GM23338 (cell line): ENCODE measurements around the gene ZNF441. TPM values are rescaled to one million over a fixed set of nuclear protein-coding genes. Genes with fewer than 3 reads are reported as not detected.

Experiments
- ATAC-seq: fragments of 200-7000 bp; cut with Tn5 transposase; 3 replicates; pipeline ENCODE4 v1.9.1; 2020
- DNase-seq: peaks from one replicate; pipeline ENCODE4 v3.0.0-alpha.2; 2015; ENCODE audit warnings: low spot score
- H2AFZ ChIP-seq: fragments of 200-600 bp; sonication (generic); 2 replicates; pipeline ENCODE4 v1.8.0; 2016; ENCODE audit warnings: antibody characterized with exemption, mild to moderate bottlenecking, moderate library complexity
- H3F3A ChIP-seq: fragments of 200-600 bp; sonication (generic); replicated peaks from 2 replicates; pipeline ENCODE4 v1.8.0; 2017; ENCODE audit warnings: antibody characterized with exemption, mixed run types, low read depth
- H3K27ac ChIP-seq: fragments of 200-600 bp; sonication (generic); 2 replicates; pipeline ENCODE4 v1.6.1; 2016; ENCODE audit warnings: low read depth
- H3K27me3 ChIP-seq: fragments of 200-600 bp; sonication (generic); 2 replicates; pipeline ENCODE4 v1.8.0; 2016; ENCODE audit warnings: mild to moderate bottlenecking, mixed run types, moderate library complexity; ENCODE audit not compliant: insufficient read depth
- H3K36me3 ChIP-seq: fragments of 200-600 bp; sonication (generic); 2 replicates; pipeline ENCODE4 v1.8.0; 2016; ENCODE audit warnings: mild to moderate bottlenecking; ENCODE audit not compliant: insufficient read depth
- H3K4me1 ChIP-seq: fragments of 200-600 bp; sonication (generic); 2 replicates; pipeline ENCODE4 v1.8.0; 2016; ENCODE audit warnings: mild to moderate bottlenecking, moderate library complexity; ENCODE audit not compliant: insufficient read depth
- H3K4me2 ChIP-seq: fragments of 200-600 bp; sonication (generic); 2 replicates; pipeline ENCODE4 v1.7.1; 2017; ENCODE audit warnings: mixed run types
- H3K4me3 ChIP-seq: fragments of 200-600 bp; sonication (generic); 2 replicates; pipeline ENCODE4 v1.6.1; 2016; ENCODE audit warnings: mixed run types
- H3K79me2 ChIP-seq: fragments of 200-600 bp; sonication (generic); replicated peaks from 2 replicates; pipeline ENCODE4 v1.8.0; 2017; ENCODE audit warnings: mild to moderate bottlenecking; ENCODE audit not compliant: insufficient read depth
- H3K9me2 ChIP-seq: fragments of 200-600 bp; sonication (generic); 2 replicates; pipeline ENCODE4 v1.8.0; 2017; ENCODE audit not compliant: insufficient read depth
- H4K20me1 ChIP-seq: fragments of 200-600 bp; sonication (generic); replicated peaks from 2 replicates; pipeline ENCODE4 v1.8.0; 2017; ENCODE audit warnings: mild to moderate bottlenecking; ENCODE audit not compliant: insufficient read depth
- H3K27ac Mint-ChIP-seq: 2 replicates; pipeline ENCODE4 v1.8.0; 2020; ENCODE audit warnings: inconsistent platforms, mild to moderate bottlenecking, moderate library complexity, mixed read lengths
- H3K27me3 Mint-ChIP-seq: 3 replicates; pipeline ENCODE4 v1.8.0; 2022; ENCODE audit warnings: low read depth, mild to moderate bottlenecking, moderate library complexity, mixed read lengths, inconsistent platforms; ENCODE audit not compliant: insufficient read depth, poor library complexity
- H3K36me3 Mint-ChIP-seq: 3 replicates; pipeline ENCODE4 v1.8.0; 2021; ENCODE audit warnings: low read depth, mild to moderate bottlenecking, inconsistent platforms, moderate library complexity, mixed read lengths
- H3K4me1 Mint-ChIP-seq: 3 replicates; pipeline ENCODE4 v1.8.0; 2020; ENCODE audit warnings: mild to moderate bottlenecking, inconsistent platforms, mixed read lengths
- H3K4me3 Mint-ChIP-seq: 3 replicates; pipeline ENCODE4 v1.8.0; 2021; ENCODE audit warnings: moderate library complexity, mild to moderate bottlenecking, inconsistent platforms, mixed read lengths
- H3K9me3 Mint-ChIP-seq: 3 replicates; pipeline ENCODE4 v1.8.0; 2020; ENCODE audit warnings: moderate library complexity, mild to moderate bottlenecking, inconsistent platforms, mixed read lengths
- EZH2phosphoT487 ChIP-seq: fragments of 200-600 bp; sonication (generic); IDR thresholded peaks from one replicate; pipeline ENCODE4 v1.8.1; 2018; ENCODE audit warnings: antibody characterized with exemption; ENCODE audit not compliant: unreplicated experiment
- JUNB ChIP-seq: IDR thresholded peaks from one replicate; pipeline ENCODE4 v1.6.1; 2016; ENCODE audit warnings: antibody characterized with exemption; ENCODE audit not compliant: unreplicated experiment
- NANOG ChIP-seq: IDR thresholded peaks from 2 replicates; pipeline ENCODE4 v1.6.1; 2016; ENCODE audit warnings: antibody characterized with exemption, borderline replicate concordance
- POLR2AphosphoS5 ChIP-seq: IDR thresholded peaks from 2 replicates; pipeline ENCODE4 v1.6.1; 2016; ENCODE audit warnings: antibody characterized with exemption, low read depth
- STAT1 ChIP-seq: IDR thresholded peaks from one replicate; pipeline ENCODE4 v1.6.1; 2016; ENCODE audit warnings: antibody characterized with exemption; ENCODE audit not compliant: unreplicated experiment
- ZNF114 ChIP-seq: fragments of 250-450 bp; sonication (Bioruptor Pico); IDR thresholded peaks from 2 replicates; pipeline ENCODE4 v1.5.0; 2020; ENCODE audit warnings: mild to moderate bottlenecking, moderate library complexity
- ZNF331 ChIP-seq: fragments of 250-450 bp; sonication (Bioruptor Pico); IDR thresholded peaks from 2 replicates; pipeline ENCODE4 v1.5.0; 2020; ENCODE audit warnings: low read depth, mild to moderate bottlenecking, moderate library complexity
- long read RNA-seq: library from polyadenylated mRNA; unstranded; transcript quantifications from one replicate; pipeline ENCODE4 v2.0.0, GENCODE V29; 2020; ENCODE audit not compliant: unreplicated experiment
- polyA plus RNA-seq: library from polyadenylated mRNA; unstranded; fragments of >200 nt; fragmentation: Nextera tagmentation; extraction: Ambion mirVana; gene quantifications from 2 replicates; pipeline ENCODE4 v1.2.1, GENCODE V29; 2016
- total RNA-seq: library from RNA; depleted of rRNA; stranded (reverse); fragments of >200 nt; shearing (Covaris generic); gene quantifications from 2 replicates; pipeline ENCODE4 v1.2.3, GENCODE V29; 2014; rRNA removed
- TF ChIP-seq, protein P1 (sequence below), 2 experiments: fragments of 200-600 bp in 1 of 2; sonication (generic) in 1 of 2; conservative IDR thresholded peaks; 2 replicates each; pipeline versions ENCODE4 v1.5.1 to v1.6.1; 2016 to 2017; ENCODE audit warnings: antibody characterized with exemption in 2 of 2, low read depth in 2 of 2, mild to moderate bottlenecking in 2 of 2, moderate library complexity in 1 of 2

The ZNF441 gene
- total RNA-seq = 0.52 and 1.1 TPM in 2 replicates
- polyA plus RNA-seq = 0.40 and 0.43 TPM in 2 replicates
- long read RNA-seq = 0 reads

DNA sequence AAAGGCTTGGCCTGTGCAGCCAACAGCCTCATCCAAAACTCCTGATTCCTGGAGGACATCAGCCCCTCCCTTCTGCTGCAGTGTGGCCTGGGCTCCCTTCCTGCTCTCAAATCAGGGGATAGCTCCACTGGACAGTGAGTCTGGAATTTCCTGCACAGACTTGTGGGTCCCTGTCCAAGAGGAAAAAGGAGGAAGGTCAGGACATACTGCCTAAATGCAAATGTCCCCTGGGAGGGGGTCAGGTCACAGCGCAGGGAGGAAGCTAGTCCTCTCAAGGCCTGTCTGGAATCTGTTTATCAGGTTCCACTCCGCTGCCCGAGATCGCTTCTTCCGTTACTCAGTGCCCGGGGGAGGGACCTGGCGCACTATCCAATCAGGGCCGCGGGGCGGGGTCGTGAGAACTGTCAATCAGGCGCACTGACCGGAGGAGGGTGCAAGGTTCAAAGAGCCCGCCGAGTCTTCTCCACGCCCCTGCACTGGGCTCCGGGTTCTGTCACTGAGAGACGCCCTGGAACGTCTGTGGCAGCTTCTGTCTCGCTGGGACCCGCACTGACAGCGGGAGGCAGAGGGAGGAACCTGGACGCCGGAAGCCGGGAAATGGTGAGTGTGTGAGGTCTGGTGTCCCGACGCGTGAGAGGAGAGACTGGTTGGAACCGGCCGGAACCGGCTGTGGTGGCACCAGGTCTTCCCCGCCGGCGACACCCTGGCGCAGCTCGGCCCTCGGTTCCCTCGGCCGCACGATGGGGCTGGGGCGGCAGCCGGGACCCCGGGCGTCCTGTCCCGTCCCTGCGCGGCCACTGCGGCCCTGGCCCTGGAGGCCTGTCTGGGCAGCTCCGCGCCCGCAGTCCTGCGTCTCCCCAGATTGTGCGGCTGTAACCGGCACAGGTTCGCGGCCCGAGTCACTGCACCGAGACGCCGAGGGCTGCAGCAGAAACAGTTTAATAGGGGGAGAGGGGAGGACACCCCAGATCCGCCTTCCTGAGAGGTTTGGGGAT, at the start of gene ZNF441:
Gene ZNF441 (plus strand): TSS at position 404 of the 995 bp plus-strand sequence. CDS start 194 bp downstream, at position 598.
- Histone ChIP-seq H3K4me2 (peak within 1 kb of the TSS; percentile 74), H3K4me1 (0 out of 2 replicates have a peak, but pooled peaks cover 3% of the 10 kb centered on the region), H3K4me3 (peak within 1 kb of the TSS; percentile 67), H3K79me2 (no peaks in the 10 kb centered on the region), H3K9me2 (peaks cover 2% of the 10 kb centered on the region; the same call in 1 of the 2 replicates), H3F3A (no peaks in the 10 kb centered on the region), H3K27ac (no peak within 1 kb of the TSS), H4K20me1 (no peaks in the 10 kb centered on the region), H2AFZ (peak within 1 kb of the TSS; percentile 94), H3K27me3 (peaks cover 37% of the 10 kb centered on the region), H3K36me3 (no peaks in the 10 kb centered on the region)
- peaks cover 2% of the 10 kb centered on the region for H3K27me3 Mint-ChIP-seq
- H3K36me3 Mint-ChIP-seq = peaks cover 11% of the 10 kb centered on the region; the same call in 2 of the 3 replicates
- H3K9me3 Mint-ChIP-seq = peaks cover 90% of the 10 kb centered on the region
- no peak for TF ChIP-seq ZNF114 (CRISPR knock-in tag)
- DNase-seq (peak; percentile 99), ATAC-seq (peak; percentile 89)
- no peaks in the 10 kb centered on the region for H3K4me1 Mint-ChIP-seq
- H3K4me3 Mint-ChIP-seq = no peak within 1 kb of the TSS
- no peak within 1 kb of the TSS for H3K27ac Mint-ChIP-seq

DNA sequence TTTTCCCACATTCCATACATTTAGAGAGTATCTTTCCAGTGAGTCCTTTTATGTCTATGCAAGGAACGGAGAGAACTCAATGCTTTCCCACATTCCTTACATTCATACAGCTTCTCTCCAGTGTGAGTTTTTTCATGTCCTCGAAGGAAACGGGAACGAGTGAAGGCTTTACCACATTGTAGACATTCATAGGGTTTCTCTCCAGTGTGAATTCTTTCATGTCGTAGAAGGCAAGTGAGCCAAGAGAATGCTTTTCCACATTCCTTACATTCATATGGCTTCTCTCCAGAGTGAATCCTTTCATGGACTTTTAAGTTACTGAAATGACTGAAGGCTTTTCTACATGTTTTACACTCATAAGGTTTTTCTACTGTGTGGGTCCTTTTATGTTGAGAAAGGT, 45.1 kb upstream of the ZNF441 start:
- Mint-ChIP-seq H3K9me3 (peaks cover 89% of the 10 kb centered on the region), H3K27ac (no peak overlapping the region), H3K27me3 (peaks cover 1% of the 10 kb centered on the region), H3K4me3 (no peak overlapping the region), H3K4me1 (no peaks in the 10 kb centered on the region), H3K36me3 (peaks cover 69% of the 10 kb centered on the region)
- Histone ChIP-seq H3K4me2 (no peak overlapping the region), H3K9me2 (peaks cover 3% of the 10 kb centered on the region; the same call in 1 of the 2 replicates), H2AFZ (no peak overlapping the region), H3K4me3 (no peak overlapping the region), H3F3A (no peaks in the 10 kb centered on the region), H3K79me2 (no peaks in the 10 kb centered on the region), H4K20me1 (no peaks in the 10 kb centered on the region), H3K27ac (no peak overlapping the region), H3K27me3 (no peaks in the 10 kb centered on the region), H3K4me1 (no peaks in the 10 kb centered on the region), H3K36me3 (peaks cover 15% of the 10 kb centered on the region)
- TF ChIP-seq ZNF331 (CRISPR knock-in tag) (no peak), ZNF114 (CRISPR knock-in tag) (no peak)
- DNase-seq (peak; percentile 35), ATAC-seq (no peak)

DNA sequence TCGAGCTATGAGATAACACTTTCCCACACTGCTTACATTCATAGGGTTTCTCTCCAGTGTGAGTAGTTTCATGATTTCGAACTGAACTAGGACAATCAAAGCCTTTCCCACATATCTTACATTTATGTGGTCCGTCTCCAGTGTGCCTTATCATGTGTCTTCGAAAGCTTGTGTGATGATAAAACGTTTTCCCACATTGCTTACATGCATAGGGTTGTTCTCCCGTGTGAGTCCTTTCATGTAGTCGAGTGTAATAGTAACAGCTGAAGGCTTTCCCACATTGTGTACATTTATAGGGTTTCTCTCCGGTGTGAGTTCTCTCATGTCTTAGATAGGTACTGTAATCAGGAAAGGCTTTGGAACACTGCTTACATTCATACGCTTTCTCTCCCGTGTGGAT, 44.4 kb upstream of the ZNF441 start:
- Mint-ChIP-seq H3K9me3 (peaks cover 88% of the 10 kb centered on the region), H3K36me3 (peaks cover 69% of the 10 kb centered on the region), H3K4me1 (no peaks in the 10 kb centered on the region), H3K4me3 (no peak overlapping the region), H3K27me3 (peaks cover 3% of the 10 kb centered on the region), H3K27ac (no peak overlapping the region)
- H4K20me1 ChIP-seq = no peaks in the 10 kb centered on the region
- no peak overlapping the region for H2AFZ ChIP-seq
- H3K4me2 ChIP-seq = no peak overlapping the region
- H3F3A ChIP-seq = no peaks in the 10 kb centered on the region
- no peak overlapping the region for H3K27ac ChIP-seq
- no peaks in the 10 kb centered on the region for H3K4me1 ChIP-seq
- no peaks in the 10 kb centered on the region for H3K79me2 ChIP-seq
- no peaks in the 10 kb centered on the region for H3K27me3 ChIP-seq
- peaks cover 15% of the 10 kb centered on the region for H3K36me3 ChIP-seq
- ATAC-seq (no peak), DNase-seq (no peak)
- H3K9me2 ChIP-seq = peaks cover 3% of the 10 kb centered on the region; the same call in 1 of the 2 replicates
- no peak overlapping the region for H3K4me3 ChIP-seq
- TF ChIP-seq ZNF114 (CRISPR knock-in tag) (no peak), EZH2phosphoT487 (no peak), JUNB (no peak), NANOG (no peak), ZNF331 (CRISPR knock-in tag) (no peak), STAT1 (no peak), POLR2AphosphoS5 (no peak)
- TF ChIP-seq, protein P1, sequence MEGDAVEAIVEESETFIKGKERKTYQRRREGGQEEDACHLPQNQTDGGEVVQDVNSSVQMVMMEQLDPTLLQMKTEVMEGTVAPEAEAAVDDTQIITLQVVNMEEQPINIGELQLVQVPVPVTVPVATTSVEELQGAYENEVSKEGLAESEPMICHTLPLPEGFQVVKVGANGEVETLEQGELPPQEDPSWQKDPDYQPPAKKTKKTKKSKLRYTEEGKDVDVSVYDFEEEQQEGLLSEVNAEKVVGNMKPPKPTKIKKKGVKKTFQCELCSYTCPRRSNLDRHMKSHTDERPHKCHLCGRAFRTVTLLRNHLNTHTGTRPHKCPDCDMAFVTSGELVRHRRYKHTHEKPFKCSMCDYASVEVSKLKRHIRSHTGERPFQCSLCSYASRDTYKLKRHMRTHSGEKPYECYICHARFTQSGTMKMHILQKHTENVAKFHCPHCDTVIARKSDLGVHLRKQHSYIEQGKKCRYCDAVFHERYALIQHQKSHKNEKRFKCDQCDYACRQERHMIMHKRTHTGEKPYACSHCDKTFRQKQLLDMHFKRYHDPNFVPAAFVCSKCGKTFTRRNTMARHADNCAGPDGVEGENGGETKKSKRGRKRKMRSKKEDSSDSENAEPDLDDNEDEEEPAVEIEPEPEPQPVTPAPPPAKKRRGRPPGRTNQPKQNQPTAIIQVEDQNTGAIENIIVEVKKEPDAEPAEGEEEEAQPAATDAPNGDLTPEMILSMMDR (conservative IDR thresholded peaks at IDR 0.05; ENCODE audit: low read depth in 2 of 2) = no peak
